Measurements from ENCODE around the gene HDC. TPM values are rescaled to one million over a fixed set of nuclear protein-coding genes. Genes with fewer than 3 reads are reported as not detected.

The HDC gene
- total and polyA plus RNA-seq, 10 of the 15 experiments (the other 5 are each of a cell fraction or from before 2014, with no cell fraction given): not detected

GRCh38 chr15:50250760-50251394 lies 14.6 kb downstream of the HDC start (continued):
- TF ChIP-seq ZNF622 (IDR thresholded peaks at IDR 0.05) (no peak), PAX5 (IDR thresholded peaks at IDR 0.05; ENCODE audit: borderline replicate concordance, low read depth, low read length) (no peak), PBX3 (IDR thresholded peaks at IDR 0.05; ENCODE audit: insufficient replicate concordance, low read depth, low read length) (no peak), CBFB (IDR thresholded peaks at IDR 0.05; ENCODE audit: low read depth) (no peak)

- ChIA-PET RAD21 (ENCODE audit: unreplicated experiment) (no interaction called here), POLR2A (no interaction called here), CTCF (no interaction called here), SMC1A (ENCODE audit: uncharacterized antibody, unreplicated experiment) (interaction anchor here (1.7 kb wide), 2 partner anchors 10 to 63 kb away, joined by 3 to 7 read pairs; no protein-coding TSS in a partner anchor)
- Histone ChIP-seq H3K9ac (ENCODE audit: control insufficient read depth, insufficient read depth, low read length) (no peak overlapping the region), H3K27ac (ENCODE audit: control insufficient read depth, insufficient read depth) (no peak overlapping the region), H4K20me1 (ENCODE audit: control insufficient read depth, insufficient read depth) (no peaks in the 10 kb centered on the region), H3K4me3 (no peak overlapping the region), H3K4me2 (ENCODE audit: control insufficient read depth, insufficient read depth) (no peak overlapping the region), H3K79me2 (ENCODE audit: control insufficient read depth, insufficient read depth, low read length) (no peaks in the 10 kb centered on the region), H3K27me3 (replicated peaks in 1 of 2; ENCODE audit: control insufficient read depth in 2 of 2, insufficient read depth in 2 of 2, low read length in 1 of 2) (no peaks in the 10 kb centered on the region; a peak in 1 of 4 replicates), H3K36me3 (ENCODE audit: control insufficient read depth in 2 of 2, insufficient read depth in 2 of 2, low read length in 1 of 2) (no peaks in the 10 kb centered on the region), H3K9me3 (replicated peaks; ENCODE audit: control insufficient read depth, insufficient read depth, low read length) (no peaks in the 10 kb centered on the region), H2AFZ (ENCODE audit: control insufficient read depth, low read depth, low read length) (no peak overlapping the region), H3K4me1 (ENCODE audit: control insufficient read depth, insufficient read depth, low read length) (peaks cover 8% of the 10 kb centered on the region)
- no TSS peak for BruUV-seq (replicated peaks)
- intact Hi-C loops (cut with micrococcal nuclease; ENCODE audit: unreplicated experiment): no loop called here
- DNase-seq (ENCODE audit: low read depth, low spot score): no peak
- ATAC-seq: no peak
- WGBS (ENCODE audit: insufficient coverage, insufficient replicate concordance, low lambda C conversion rate, missing lambda C conversion rate): 61% methylated on average over 2 of the region's 2 CpGs
- FAIRE-seq: no peak
- TF ChIP-seq MTA3 (IDR thresholded peaks at IDR 0.05; ENCODE audit: borderline replicate concordance, low read length) (no peak), BCL3 (IDR thresholded peaks at IDR 0.05; ENCODE audit: borderline replicate concordance, insufficient read depth, low read depth, low read length, poor library complexity, severe bottlenecking) (no peak), BCL11A (IDR thresholded peaks at IDR 0.05; ENCODE audit: low read depth, low read length) (no peak), CTCF (IDR thresholded peaks at IDR 0.05 in 2 of 3, conservative IDR thresholded peaks at IDR 0.05 in 1 of 3; ENCODE audit: control insufficient read depth in 2 of 3, extremely low read depth in 1 of 3, insufficient read depth in 1 of 3, low read depth in 3 of 3, low read length in 3 of 3) (no peak), REST (IDR thresholded peaks at IDR 0.05; ENCODE audit: low read depth, low read length) (no peak)
- in situ Hi-C loops (cut with MboI): no loop called here
Observed at GRCh38 chr15:50249704-50250103, 15.8 kb downstream of the HDC start.
